Lower leg skin (tissue), 3 donors: ENCODE measurements around the gene BIRC6.
"Not testable (repeated sequence)": the region's sequence is repeated elsewhere in the genome, so short reads cannot be mapped to it uniquely, and the experiment has no call there.

Experiments used
- CTCF ChIP-seq, 3 donors: fragments of 450-650 bp; IDR thresholded peaks; one replicate each; pipeline ENCODE4 v1.5.1; 2016; ENCODE audit warnings: antibody characterized with exemption in 3 of 3, mild to moderate bottlenecking in 3 of 3, moderate library complexity in 2 of 3
- POLR2A ChIP-seq, 2 donors: fragments of 450-650 bp; IDR thresholded peaks; one replicate each; pipeline ENCODE4 v1.6.1; 2016 to 2017; ENCODE audit warnings: antibody characterized with exemption in 2 of 2, mild to moderate bottlenecking in 1 of 2, moderate library complexity in 1 of 2

GRCh38 chr2:32364290-32364689, 7.5 kb downstream of the BIRC6 start:
- not testable (repeated sequence) for TF ChIP-seq CTCF, POLR2A (IDR thresholded peaks at IDR 0.05)
